GM19463 (cell line): ENCODE measurements around the gene LRRC47.

Experiments used
- ATAC-seq: cut with Tn5 transposase; IDR thresholded peaks from one replicate; pipeline ENCODE4 v1.9.1; 2021; ENCODE audit warnings: mild to moderate bottlenecking, moderate library complexity; ENCODE audit not compliant: unreplicated experiment

LRRC47 gene

DNA sequence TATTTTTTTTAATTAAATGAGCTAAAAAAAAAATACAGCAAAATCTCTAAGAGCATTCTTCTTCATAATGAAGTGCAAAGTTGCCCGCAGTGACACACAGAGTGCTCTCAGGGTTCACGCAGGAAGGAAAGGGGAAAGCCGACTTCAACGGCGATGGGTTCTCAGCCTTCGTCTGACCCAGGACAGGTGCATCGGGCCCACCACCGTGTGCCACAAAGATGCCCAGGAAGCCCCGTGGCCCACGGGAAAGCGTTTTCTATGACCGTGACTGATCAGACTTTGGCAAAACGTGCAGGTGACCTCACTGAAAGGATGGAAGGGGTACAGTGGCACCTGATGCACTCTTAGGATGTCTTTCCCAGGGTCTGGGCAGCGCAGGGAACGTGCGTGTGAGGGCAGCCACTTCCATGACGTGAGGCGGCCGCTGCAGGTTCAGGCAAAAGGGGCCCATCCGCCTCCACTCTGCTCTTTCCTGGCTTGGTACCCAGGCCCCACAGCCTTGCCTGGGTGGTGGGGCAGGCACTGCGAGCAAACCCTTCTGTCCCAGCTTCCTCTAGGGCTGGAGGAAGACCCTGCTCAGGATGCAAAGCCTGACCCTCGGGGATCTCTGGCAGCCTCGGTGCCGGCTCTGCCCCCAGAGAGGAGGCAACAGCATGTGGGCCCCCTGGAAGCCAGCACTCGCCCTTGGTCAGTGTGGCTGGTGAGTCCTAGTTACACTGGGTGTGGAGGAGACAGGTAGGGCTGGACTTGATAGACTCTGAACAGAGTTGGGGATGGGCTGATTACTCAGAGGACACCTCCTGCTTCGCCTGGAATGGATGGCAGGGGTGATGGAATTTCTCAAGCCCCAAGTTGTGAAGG lies 8.3 kb downstream of the LRRC47 start:
- ATAC-seq = no peak

DNA sequence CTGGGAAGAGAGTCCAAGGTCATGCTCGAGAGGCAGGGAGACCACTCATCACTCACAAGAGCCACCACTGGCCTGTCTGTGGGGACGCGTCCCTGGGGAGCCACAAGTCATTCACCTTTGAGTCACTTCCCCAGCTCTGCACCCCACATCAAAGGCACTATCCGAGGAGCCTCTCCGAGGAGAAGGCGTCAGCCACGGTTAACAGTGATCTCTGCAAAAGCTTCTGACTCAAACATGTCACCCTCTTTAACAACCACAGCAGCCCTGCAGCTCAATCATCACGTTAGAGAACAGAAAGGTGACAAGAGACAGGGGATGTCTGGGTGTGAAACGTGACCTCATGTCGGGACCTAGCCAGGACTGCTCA lies 9.0 kb downstream of the LRRC47 start:
- no peak for ATAC-seq

DNA sequence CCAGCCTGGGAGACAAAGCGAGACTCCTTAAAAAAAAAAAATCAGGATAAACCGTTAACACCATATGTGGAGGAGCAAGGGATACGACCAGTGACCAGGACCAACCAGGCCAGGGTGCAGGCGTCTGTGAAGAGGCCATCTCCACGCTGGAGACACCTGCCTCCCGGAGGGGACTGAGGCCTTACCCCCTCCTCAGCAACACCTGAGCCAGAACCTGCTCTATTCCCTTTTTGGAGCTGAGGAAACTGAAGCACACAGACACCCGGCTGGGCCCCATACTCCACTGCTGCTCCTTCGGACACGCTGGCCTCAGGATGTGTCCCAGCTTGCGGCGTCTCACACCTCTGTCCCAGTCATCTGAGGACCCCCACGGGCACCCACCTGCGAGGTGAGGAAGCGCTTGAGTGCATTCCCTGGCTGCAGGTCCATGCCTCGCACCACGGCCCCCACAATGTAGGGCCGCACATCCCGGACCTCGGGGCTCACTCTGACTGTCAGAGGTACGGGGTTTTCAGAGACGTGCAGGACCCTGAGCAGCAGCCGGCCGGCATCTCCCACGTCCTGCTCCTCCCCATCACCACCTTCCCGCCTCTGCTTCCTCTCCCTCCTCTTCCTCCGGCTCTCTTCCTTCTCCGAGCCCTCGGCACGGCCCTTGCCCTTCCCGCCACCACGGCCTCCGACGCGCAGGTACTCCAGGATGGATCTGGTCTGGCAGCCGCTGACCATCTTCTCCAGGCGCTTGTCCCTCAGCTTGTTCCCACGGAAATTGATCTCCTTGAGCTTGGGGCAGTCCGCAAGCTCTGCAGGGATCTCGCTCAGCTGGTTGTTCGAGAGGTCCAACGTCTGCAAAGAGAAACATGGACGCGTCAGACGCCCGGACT lies 9.6 kb downstream of the LRRC47 start:
- ATAC-seq = no peak

DNA sequence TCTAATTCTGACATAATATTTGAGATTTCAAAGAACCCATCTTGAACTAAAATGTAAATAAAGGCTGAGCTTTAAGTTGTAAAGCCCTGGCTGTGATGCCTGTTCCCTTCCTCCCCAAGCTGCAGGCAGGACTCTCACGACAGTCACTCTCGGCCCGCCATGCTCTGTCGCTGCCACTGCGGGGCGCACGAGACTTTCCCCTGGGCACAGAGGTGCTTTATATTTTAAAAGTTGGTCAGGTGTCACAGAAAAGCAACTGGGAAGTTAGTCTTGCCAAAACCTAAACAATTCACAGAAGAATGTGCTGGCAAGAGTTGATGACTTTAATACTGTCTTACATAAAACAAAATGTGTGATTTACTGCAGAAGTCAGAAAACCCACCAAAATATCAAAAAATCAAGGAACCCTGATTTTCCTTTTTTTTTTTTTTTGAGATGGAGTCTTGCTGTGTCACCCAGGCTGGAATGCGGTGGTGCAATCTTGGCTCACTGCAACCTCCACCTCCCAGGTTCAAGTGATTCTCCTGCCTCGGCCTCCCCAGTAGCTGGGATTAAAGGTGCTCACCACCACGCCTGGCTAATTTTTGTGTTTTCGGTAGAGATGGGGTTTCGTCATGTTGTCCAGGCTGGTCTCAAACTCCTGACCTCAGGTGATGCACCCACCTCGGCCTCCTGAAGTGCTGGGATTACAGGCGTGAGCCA lies 10.7 kb downstream of the LRRC47 start:
- no peak for ATAC-seq

DNA sequence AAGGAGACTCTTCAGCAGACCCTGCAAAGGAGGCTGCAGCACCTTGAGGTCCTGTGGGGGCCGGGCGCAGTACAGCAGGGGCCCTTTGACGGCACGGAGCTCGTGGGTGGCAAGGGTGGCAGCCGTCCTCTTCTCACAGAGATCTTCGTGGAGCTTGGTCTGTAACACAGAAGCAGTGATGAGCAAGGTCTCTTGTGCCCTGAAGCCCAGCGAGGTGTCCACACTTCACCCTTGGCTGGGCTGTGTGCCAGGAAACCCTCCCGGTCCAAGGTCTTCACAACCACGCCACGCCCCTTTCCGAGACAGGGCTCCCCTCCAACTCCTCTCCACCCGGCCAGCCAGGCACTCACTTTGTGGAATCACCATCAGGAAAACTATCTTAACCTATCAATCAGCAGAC lies 11.3 kb downstream of the LRRC47 start:
- ATAC-seq = no peak

DNA sequence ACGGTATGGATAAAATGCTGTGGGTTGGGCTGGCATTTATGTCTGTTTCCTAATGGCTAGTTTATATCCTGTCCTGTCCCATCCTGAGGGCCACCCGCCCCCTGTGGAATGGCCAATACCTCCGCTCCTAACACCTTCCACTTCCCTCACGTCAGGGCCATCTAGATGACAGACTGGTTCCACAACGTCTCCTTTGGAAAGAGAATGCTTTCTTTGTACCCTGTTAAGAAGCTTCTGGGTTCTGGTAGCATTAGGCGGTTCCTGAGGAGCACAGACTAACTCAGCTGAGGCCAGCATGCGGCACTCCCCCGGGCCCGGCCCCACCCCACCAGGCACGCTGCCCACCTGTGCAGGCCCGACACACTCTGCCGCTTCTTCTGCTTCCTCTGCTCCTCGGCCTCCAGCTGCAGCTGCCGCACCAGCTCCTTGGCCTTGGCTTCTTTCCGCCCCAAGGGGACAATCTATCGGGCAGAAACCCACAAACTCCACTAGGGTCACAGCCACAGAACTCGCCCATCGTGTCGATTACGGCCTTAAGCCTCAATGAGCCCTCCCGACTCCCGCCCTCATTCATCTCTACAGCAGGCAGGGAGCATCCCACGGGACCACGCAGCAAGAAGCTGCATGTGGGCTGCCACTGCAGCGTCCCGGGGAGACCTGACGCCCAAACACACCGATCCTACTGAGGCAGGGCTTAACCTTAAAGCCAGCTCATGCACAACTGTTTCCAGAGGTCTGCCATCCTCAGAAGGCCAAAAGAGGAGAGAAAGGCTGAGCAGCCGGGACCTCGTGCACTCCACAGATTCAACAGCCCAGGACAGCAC lies 12.4 kb downstream of the LRRC47 start:
- no peak for ATAC-seq

DNA sequence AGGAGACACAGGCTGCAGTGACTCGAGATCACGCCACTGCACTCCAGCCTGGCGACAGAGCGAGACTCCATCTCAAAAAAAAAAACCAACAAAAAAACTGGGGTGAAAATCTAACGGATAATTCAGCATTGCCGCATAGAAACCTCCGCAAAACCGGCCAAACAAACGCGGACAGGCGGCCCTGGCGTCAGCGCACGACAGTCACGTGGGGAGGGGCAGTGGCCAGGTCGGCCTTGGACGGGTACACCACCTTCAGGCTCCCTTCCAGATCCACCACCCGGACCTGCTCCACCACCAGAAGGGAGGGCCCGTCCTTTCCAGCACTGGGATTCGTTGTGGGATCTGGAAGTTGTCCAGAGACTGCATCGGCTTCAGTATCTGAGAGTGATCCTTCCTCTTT lies 15.4 kb downstream of the LRRC47 start:
- ATAC-seq = no peak

DNA sequence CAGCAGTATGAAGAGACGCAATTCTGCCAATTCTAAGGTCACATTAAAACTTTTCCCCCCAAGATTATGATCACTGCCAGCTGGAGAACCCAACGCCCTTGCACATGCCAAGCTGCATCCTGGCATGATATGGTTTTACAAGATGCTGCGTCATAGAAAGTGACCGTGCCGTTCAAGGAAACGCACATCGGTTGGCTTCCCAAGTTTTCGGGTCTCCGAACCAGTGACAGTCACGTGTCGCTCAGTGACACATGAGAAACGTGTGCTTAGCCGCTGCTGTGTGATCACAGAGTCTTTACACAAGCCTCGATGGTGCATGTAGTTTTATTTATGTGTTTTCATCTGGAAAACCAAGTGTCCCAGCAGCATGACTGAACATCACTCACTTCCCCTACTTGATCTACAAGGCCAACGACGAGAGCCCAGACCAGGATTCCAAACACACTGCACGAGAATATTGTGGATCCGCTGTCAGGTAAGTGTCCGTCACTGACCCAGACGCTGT lies 16.3 kb downstream of the LRRC47 start:
- no peak for ATAC-seq

DNA sequence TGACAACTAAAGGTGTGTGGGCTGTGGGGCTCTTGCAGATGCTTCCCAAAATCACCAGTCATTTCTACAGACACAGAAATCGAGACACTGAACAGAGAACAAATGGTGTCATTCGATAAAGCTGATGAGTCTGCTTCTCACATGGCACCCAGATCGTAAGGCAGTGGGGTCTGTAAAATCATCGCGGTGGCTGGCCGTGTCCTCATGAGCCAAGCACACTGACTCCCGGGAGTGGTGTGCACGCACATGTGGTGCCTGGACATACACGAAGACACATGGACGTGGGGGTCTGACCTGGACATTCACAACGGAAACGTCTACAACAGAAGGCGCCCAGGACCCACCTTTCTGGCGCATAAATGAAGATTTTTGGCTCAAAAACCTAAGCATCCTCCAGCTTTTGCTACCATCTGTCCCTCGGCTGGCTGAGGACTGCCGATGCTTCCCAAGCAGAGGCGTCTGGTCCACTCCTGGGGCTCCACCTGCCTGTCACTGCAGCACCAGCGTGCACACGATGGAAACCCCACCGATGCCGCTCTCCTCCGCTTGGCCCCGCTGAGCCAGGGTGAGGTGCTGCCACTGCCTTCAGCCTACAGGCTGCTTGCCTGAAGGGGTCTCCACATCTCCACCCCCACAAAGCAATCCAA lies 16.9 kb downstream of the LRRC47 start:
- ATAC-seq = no peak

DNA sequence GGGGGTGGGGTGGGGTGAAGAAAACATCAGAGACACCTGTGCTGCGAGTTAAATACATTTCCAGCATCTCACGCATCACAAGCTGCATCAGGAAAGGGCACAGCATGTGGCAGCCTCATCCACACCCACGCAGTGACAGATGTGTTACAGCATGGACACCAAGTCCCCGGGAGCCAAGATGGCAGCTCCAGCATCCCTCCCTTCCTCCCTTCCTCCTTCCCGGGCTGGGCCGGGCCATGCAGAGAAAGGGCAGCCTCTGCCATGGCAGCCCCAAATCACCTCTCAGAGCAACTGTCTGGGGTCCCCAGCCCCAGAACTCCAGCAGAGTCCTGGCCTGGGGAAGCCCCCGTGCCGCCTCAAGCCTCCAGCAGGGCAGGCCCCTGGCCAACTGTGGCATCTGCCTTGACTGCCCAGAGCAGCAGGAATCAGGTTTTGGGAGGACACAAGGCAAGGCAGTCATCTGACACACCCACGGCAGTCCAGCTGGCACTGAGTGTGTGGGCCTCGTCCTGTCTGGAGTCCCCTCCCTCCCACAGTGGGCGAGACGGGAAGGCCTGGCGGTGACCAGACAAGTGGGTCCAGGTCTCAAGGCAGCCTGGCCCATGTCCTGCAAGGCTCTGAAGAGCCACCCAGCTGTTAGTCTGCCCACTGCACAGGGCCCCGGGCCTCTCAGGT lies 17.6 kb downstream of the LRRC47 start:
- no peak for ATAC-seq

DNA sequence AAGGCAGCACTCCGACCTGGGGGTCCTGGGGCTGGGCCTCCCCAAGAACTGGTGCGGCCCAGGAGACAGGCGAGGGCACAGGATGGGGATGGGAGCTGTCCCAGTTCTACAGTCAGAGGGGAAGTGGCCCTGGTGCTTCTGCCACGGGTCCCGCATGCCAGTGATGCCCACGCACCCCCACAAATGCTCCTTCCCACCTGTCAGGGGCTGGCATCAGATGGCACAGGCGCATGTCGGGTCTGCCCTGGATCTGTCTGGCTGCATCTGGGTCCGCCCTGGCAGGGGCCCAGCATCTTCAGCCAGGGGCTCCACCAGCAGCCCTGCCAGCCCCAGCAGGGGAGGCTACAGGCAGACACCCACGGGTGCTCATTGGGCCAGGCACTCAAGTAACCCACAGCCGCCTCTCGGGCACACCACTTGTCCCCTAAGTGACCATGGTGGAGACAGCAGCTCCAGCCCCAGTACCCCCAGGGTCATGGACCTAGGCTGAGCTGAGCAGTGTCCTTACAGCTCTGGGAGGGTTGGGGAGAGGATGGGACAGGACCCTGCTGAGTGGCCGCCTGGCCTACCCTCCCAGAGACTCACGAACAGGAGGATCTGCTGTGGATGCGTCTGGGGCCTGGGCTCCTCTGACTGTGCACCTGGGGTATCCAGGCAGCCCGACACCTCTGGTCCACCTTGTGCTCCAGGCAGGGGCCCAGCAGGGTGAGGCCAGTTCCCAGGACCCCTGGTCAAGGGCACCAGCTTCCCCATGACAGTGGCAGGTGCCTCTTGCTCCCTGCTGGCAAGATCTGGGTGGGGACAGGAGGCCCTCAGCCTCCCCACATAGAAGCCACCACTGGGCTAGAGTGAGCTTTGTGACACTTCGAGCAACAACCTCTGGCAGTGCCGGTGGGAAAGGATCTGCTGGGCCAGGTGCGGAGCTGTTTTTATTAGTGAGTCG lies 18.4 kb downstream of the LRRC47 start:
- no peak for ATAC-seq

DNA sequence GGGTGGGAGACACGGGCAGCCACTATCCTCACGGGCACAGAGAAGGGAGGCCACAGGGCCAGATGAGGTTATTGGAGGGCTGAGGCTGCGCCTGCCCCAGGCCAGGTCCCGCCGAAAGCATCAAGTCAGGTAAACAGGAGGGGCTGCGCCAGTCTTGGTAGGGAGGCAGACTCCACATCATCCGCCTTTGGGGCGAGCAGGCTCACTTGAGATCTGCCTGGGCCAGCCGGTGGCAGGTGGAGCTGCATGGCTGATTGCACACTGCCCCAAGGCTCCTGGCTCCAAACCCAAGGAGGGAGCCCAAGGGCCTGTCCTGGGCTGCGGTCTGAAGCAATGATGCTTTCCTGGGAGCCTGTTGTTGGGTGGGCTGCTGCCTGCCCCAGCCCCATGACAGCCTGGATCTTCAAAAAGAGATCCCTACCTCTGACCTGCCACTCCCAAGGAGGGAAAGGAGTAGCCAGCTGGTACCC lies 19.2 kb downstream of the LRRC47 start:
- no peak for ATAC-seq

DNA sequence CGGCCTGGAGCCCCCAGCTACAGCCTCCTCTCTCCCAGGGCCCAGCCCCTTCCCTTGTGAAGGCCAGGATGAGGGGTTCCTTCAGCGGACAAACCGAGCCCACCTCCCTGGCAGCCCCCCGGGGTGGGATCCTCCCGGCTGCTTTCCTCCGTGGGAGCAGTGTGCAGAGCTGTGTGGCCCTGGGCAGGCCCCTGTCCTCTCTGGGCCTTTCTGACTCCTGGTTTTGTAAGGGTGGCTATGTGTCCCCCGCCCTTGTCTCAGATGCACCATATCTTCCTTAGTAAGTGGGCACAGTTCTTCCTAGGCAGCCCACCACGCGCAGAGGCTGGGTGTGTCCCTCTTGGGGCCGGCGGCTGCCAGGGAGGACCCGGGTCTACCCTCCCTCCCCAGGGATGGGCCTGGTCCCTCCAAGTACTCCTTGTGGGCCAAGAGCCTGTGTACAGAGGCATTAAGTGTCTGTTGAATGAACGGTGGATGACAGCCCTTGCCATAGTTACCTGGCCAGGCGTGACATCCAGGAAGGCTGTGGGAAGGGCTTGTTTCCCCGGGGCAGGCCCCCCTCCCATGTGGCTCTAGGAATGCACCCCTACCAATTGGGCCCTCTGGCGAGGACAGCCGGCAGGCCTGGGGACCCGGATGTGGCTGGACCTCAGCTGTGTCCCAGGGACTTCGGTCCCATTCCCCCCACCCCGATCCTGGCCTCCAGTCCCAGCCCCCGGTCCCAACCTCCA lies 19.9 kb downstream of the LRRC47 start:
- no peak for ATAC-seq

DNA sequence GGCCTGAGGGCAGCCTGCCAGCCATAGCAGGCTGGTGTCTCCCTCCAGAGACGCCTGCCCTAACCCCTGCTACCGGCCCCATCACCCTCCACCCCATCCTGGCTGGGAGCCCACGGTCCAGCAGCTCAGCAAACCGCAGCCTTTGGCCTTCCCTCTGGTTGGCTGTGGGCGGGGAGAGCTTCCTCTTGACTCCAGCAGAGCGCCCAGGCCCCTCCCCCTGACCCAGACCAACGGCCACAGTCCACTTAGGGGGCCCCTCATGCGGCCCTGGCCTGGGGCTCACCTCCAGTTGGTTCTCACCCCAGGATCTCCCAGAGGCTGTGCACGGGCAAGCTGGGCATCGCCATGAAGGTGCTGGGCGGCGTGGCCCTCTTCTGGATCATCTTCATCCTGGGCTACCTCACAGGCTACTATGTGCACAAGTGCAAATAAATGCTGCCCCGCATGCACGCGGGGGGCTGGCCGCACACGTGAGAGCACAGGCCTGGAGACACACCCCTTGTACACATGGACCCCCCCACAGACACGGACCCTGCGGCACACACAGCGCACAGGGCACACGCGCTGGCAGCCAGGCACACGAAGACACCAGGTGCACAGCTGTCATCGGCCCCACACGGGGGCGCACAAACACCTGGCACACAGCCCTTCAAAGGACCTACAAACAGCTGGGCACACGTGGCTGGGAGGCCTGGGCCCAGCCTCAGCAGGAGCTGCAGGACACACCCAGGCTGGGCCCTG lies 20.6 kb downstream of the LRRC47 start:
- ATAC-seq = no peak

DNA sequence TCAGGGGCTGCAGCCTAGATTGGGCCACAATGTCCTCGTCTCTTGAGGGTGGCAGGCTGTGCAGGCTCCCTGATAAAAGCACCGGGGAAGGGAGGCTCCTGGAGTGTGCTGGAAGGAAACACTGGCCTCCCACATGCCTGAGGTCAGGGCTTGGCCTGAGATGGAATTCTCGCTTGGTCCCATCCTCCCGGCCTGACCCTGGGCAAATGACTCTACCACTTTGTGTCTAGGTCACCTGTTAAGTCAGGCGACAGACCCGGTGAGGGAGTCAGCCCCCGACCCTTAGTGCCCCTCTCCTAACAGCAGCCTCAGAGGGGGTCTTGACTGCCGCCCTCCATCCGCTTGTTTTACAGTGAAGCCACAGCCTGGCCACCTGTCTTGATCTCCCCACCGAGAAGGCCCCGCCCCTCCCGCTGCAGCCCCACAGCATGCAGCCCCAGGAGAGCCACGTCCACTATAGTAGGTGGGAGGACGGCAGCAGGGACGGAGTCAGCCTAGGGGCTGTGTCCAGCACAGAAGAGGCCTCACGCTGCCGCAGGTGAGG lies 21.3 kb downstream of the LRRC47 start:
- ATAC-seq = no peak

DNA sequence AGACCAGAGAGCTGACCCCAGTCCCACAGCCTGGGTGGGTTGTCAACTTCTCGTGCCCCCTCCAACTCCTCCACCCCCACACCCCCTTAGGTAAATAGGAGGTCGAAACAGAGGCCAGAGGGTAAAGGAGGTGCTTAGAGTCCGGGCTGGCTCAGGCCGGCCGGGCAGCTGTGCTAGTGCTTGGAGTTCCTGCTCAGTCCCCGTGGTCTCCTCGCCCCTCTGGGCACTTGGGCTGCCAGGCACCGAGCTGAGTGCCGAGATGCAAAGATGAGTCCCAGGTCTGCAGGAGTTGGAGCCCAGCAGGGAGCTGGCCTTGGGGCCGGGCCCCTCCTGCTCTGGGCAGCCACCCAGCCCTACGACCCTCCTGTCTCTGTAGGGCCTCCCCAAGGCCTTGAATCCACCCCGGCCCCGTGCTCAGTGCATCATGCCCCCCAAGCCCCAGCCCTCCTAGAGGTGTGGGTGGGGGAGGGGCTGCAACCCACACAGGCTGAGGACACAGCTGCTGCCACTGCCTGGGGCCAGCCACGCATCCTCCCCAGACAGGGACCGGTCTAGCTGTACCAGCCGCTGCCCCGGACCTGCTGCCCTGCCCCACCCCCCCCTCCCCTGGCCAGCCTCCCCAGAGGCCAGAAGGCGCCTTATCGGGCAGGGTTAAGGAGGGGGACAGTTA lies 21.9 kb downstream of the LRRC47 start:
- no peak for ATAC-seq
